Naive B cell (primary cell): ENCODE results near the gene DUSP16. TPM values are rescaled to one million over a fixed set of nuclear protein-coding genes. Genes with fewer than 3 reads are reported as not detected.
"Not testable (repeated sequence)": the region's sequence is repeated elsewhere in the genome, so short reads cannot be mapped to it uniquely, and the experiment has no call there.

Experiments
- ATAC-seq, 2 donors: fragments of 150-1000 bp; cut with Tn5 transposase; 2 replicates each; pipeline ENCODE4 v1.10.0; 2021; ENCODE audit warnings: low read depth in 2 of 2, mild to moderate bottlenecking in 2 of 2, moderate library complexity in 2 of 2
- DNase-seq: peaks from one replicate; pipeline ENCODE4 v3.0.0; 2022
- H3K27ac Mint-ChIP-seq, 6 donors: one replicate each; pipeline ENCODE4 v1.8.0; 2020 to 2022; ENCODE audit warnings: mild to moderate bottlenecking in 6 of 6, mixed read lengths in 6 of 6, moderate library complexity in 5 of 6, inconsistent platforms in 2 of 6
- H3K27me3 Mint-ChIP-seq, 3 donors: one replicate each; pipeline ENCODE4 v1.8.0; 2021 to 2022; ENCODE audit warnings: mixed read lengths in 3 of 3, mild to moderate bottlenecking in 1 of 3
- H3K36me3 Mint-ChIP-seq, 2 donors: one replicate each; pipeline ENCODE4 v1.8.0; 2020 to 2022; ENCODE audit warnings: mixed read lengths in 2 of 2, inconsistent platforms in 1 of 2, mild to moderate bottlenecking in 1 of 2
- H3K4me1 Mint-ChIP-seq, 3 donors: one replicate each; pipeline ENCODE4 v1.8.0; 2020 to 2022; ENCODE audit warnings: mixed read lengths in 3 of 3, inconsistent platforms in 1 of 3, mild to moderate bottlenecking in 1 of 3, moderate library complexity in 1 of 3
- H3K4me3 Mint-ChIP-seq, 8 donors: one replicate each; pipeline ENCODE4 v1.8.0; 2020 to 2022; ENCODE audit warnings: mild to moderate bottlenecking in 8 of 8, mixed read lengths in 8 of 8, moderate library complexity in 8 of 8, inconsistent platforms in 2 of 8
- H3K9me3 Mint-ChIP-seq, 7 donors: one replicate each; pipeline ENCODE4 v1.8.0; 2020 to 2022; ENCODE audit warnings: mixed read lengths in 7 of 7, mild to moderate bottlenecking in 5 of 7, inconsistent platforms in 2 of 7, moderate library complexity in 1 of 7
- polyA plus RNA-seq, 6 donors: library from polyadenylated mRNA; unstranded; fragments of 300-500 nt; fragmentation: Illumina TruSeq; gene quantifications; one replicate each; pipeline ENCODE4 v1.2.3, GENCODE V29; 2021; ENCODE audit warnings: low read depth in 6 of 6

The DUSP16 gene
- polyA plus RNA-seq, 6 donors from 2014 or later, result 0.26 to 0.90 (median 0.36) TPM; not detected in 2

DNA sequence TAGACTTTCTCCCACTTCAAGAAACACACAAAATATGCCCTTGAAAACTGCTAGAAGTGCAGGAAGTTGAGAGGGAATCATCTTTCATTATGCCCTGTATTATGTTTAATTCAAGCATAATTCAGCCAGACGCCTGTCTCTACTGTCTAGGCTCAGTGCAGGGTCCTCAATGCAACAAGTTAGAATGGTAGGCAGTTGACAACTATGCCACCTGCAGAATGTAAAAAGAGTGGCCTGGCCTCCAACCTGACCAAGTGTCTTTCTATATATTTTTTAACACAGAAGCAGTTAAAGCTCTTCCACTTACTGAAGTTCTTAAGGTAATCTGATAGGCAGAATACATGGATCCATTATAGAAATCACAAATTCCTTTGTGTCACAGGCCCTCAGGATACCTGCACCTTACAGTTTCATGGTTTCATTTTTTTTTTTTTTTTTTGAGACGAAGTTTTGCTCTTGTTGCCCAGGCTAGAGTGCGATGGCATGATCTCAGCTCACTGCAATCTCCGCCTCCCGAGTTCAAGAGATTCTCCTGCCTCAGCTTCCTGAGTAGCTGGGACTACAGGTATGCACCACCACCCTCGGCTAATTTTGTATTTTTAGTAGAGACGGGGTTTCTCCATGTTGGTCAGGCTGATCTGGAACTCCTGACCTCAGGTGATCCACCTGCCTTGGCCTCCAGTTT is 60.4 kb downstream of the DUSP16 start:
- not testable (repeated sequence) for H3K4me3 Mint-ChIP-seq, DNase-seq, H3K4me1 Mint-ChIP-seq, H3K36me3 Mint-ChIP-seq, H3K27ac Mint-ChIP-seq, ATAC-seq, H3K9me3 Mint-ChIP-seq, H3K27me3 Mint-ChIP-seq

DNA sequence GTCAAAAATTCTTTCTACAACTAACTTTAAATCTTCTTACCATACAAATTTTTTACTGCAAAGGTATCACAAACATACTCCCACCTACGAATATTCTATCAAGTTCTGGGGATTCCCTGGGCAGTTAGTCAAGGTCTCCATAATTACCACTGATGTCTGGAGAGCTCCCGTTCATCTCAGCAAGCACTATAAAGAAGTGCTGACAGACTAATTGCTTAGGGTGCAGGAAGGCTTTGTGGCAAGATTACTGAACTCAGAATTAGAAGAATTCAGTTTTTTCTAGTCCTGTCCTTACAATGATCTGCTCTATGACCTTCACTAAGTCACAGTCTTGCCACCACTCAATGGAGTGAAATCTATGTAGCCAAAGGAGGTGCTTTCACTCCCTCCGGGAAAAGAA is 61.5 kb downstream of the DUSP16 start:
- Mint-ChIP-seq H3K36me3 (no peaks in the 10 kb centered on the region), H3K27ac (peak overlapping the region in 2 of 6 donors; percentile 25 to 33), H3K9me3 (no peaks in the 10 kb centered on the region), H3K4me3 (no peak overlapping the region), H3K27me3 (peaks cover 0 to 3% (median 0%) of the 10 kb centered on the region in 3 donors), H3K4me1 (no peaks in the 10 kb centered on the region)
- DNase-seq, result no peak
- ATAC-seq, result no peak

GRCh38 chr12:12499909-12500604 is 62.6 kb downstream of the DUSP16 start:
- Mint-ChIP-seq H3K27me3 (no peaks in the 10 kb centered on the region), H3K4me1 (no peaks in the 10 kb centered on the region), H3K27ac (peak overlapping the region in 1 of 6 donors; percentile 2), H3K9me3 (no peaks in the 10 kb centered on the region), H3K4me3 (no peak overlapping the region), H3K36me3 (no peaks in the 10 kb centered on the region)
- DNase-seq (no peak), ATAC-seq (no peak)

GRCh38 chr12:12498210-12498609 is 64.5 kb downstream of the DUSP16 start:
- no peak for ATAC-seq
- no peaks in the 10 kb centered on the region for H3K4me1 Mint-ChIP-seq
- H3K9me3 Mint-ChIP-seq, result no peaks in the 10 kb centered on the region
- no peak for DNase-seq
- no peak overlapping the region for H3K4me3 Mint-ChIP-seq
- no peak overlapping the region for H3K27ac Mint-ChIP-seq
- H3K27me3 Mint-ChIP-seq, result no peaks in the 10 kb centered on the region
- H3K36me3 Mint-ChIP-seq, result no peaks in the 10 kb centered on the region

DNA sequence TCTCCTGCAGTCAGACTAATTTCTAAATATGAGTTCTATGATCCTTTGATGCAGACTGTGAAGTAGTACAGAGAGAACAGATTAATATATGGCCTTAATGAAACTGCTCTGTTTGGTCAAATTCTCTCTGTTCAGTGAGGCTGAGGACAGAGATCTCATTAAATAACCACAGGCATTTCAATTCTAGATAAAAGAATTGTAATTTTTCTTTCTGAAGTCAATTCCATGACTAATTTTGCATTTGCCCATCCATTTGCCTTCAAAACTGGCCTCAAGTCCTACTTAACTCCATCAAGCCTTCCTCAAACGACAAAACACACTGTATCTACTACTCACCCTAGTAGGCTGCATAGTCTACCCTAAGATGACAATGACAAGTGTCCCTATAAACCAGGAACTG is 67.1 kb downstream of the DUSP16 start:
- Mint-ChIP-seq H3K9me3 (no peaks in the 10 kb centered on the region), H3K27ac (no peak overlapping the region), H3K4me1 (no peaks in the 10 kb centered on the region), H3K27me3 (no peaks in the 10 kb centered on the region), H3K36me3 (no peaks in the 10 kb centered on the region), H3K4me3 (no peak overlapping the region)
- ATAC-seq, result no peak
- DNase-seq, result no peak

GRCh38 chr12:12492547-12492946 is 70.1 kb downstream of the DUSP16 start:
- Mint-ChIP-seq H3K27ac (no peak overlapping the region), H3K36me3 (no peaks in the 10 kb centered on the region), H3K9me3 (no peaks in the 10 kb centered on the region)

DNA sequence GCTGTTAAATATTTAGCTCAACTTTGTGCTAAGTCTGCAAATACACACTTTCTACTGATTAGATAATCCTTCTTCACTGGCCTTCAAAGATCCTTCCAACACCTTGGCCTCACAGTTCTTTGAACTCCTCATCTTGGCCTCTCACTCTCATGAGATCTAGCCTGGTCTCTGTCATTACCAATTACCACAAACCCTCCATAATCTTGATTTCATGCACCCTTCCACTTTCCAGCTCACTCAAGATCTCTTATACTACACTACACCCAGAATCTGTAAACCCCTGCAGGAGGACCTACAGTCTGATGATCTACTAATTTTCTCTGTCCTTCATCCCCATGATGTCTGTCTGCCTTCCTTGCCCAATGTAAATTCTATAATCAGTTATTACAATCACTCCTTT is 71.1 kb downstream of the DUSP16 start:
- Mint-ChIP-seq H3K9me3 (no peaks in the 10 kb centered on the region), H3K27ac (no peak overlapping the region), H3K4me3 (no peak overlapping the region), H3K36me3 (no peaks in the 10 kb centered on the region), H3K4me1 (no peaks in the 10 kb centered on the region), H3K27me3 (no peaks in the 10 kb centered on the region)
- no peak for DNase-seq
- ATAC-seq, result no peak

More at GRCh38 chr12:12492547-12492946, 70.1 kb downstream of the DUSP16 start:
- no peaks in the 10 kb centered on the region for H3K4me1 Mint-ChIP-seq
- H3K27me3 Mint-ChIP-seq, result no peaks in the 10 kb centered on the region
- ATAC-seq, result no peak
- H3K4me3 Mint-ChIP-seq, result no peak overlapping the region
- no peak for DNase-seq

DNA sequence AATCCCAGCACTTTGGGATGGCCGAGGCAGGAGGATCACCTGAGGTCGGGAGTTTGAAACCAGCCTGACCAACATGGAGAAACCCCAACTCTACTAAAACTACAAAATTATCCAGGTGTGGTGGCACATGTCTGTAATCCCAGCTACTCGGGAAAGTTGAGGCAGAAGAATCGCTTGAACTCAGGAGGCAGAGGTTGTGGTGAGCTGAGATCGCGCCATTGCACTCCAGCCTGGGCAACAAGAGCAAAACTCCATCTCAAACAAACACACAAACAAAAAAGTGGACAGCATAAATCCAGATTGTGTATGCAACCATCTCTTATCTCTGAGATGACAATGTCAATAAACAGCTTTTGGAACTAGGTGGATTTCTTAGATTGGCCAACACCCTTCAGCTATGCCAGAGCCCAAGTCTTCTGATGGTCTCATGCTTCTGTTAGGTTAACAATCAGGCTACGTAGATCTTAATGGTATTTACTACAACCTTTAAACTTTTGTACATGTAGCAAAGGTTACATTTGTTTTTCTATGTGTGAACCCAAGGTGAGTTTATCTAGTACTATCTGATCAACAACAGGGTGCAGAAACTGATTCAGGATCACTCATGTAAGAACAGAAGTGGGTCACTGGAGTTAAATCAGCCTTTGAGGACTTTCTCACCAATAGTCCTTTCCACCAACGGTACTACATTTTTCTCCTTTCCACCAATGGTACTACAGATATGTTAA is 73.7 kb downstream of the DUSP16 start:
- no peaks in the 10 kb centered on the region for H3K36me3 Mint-ChIP-seq
- ATAC-seq (no peak), DNase-seq (no peak)
- H3K9me3 Mint-ChIP-seq, result no peaks in the 10 kb centered on the region
- H3K27me3 Mint-ChIP-seq, result no peaks in the 10 kb centered on the region
- no peaks in the 10 kb centered on the region for H3K4me1 Mint-ChIP-seq
- peak overlapping the region in 1 of 6 donors; percentile 13 for H3K27ac Mint-ChIP-seq
- H3K4me3 Mint-ChIP-seq, result no peak overlapping the region

DNA sequence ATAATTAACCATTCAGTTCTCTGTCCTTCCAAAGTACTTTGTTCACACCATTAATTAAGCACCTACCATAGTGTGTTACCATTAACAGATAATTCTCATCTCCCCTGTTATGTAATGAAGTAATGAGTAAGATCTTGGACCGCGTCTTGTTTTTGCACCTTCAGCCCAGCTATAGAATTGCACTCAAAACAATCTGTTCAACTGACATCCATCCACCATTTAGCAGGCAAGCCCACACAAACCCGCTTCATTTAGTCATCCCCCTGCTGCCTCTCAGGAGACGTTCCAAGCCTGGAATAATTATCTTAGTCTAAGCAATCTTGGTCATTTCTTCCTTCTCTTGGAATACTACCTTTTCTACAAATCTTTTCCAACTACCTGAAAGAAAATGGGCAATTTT is 74.4 kb downstream of the DUSP16 start:
- Mint-ChIP-seq H3K36me3 (no peaks in the 10 kb centered on the region), H3K27me3 (no peaks in the 10 kb centered on the region), H3K4me3 (no peak overlapping the region), H3K9me3 (no peaks in the 10 kb centered on the region), H3K27ac (peak overlapping the region in 1 of 6 donors; percentile 13), H3K4me1 (peaks cover 2 to 4% (median 4%) of the 10 kb centered on the region in 3 donors)
- DNase-seq, result no peak
- no peak for ATAC-seq

DNA sequence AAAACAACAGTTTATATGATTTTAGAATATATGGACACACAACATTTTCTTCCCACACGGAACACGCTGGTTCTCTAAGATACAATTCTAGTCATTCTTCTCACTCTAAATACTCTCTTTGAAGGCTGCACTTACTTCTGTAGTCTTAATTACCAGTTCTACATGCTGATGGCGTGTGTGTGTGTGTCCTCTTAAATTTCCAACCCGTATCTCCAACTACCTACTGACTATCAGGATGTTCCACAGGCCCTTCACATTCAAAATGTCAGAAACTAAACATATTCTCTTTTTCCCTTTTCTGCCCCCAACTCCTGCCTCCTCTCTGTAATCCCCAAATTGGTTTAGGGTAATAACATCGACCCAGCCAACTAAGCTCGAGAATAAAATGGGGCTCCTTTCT is 75.2 kb downstream of the DUSP16 start:
- no peak for ATAC-seq
- no peaks in the 10 kb centered on the region for H3K9me3 Mint-ChIP-seq
- no peak overlapping the region for H3K4me3 Mint-ChIP-seq

GRCh38 chr12:12486661-12487240 is 75.9 kb downstream of the DUSP16 start:
- ATAC-seq (no peak), DNase-seq (no peak)
- Mint-ChIP-seq H3K27me3 (no peaks in the 10 kb centered on the region), H3K36me3 (no peaks in the 10 kb centered on the region), H3K27ac (peak overlapping the region in 1 of 6 donors; percentile 27), H3K4me3 (no peak overlapping the region), H3K4me1 (peaks cover 11% of the 10 kb centered on the region in 3 donors), H3K9me3 (no peaks in the 10 kb centered on the region)

More for the DNA sequence above, 75.2 kb downstream of the DUSP16 start:
- H3K27ac Mint-ChIP-seq, result peak overlapping the region in 1 of 6 donors; percentile 40
- DNase-seq, result no peak
- no peaks in the 10 kb centered on the region for H3K27me3 Mint-ChIP-seq
- no peaks in the 10 kb centered on the region for H3K36me3 Mint-ChIP-seq
- peaks cover 7 to 11% (median 8%) of the 10 kb centered on the region in 3 donors for H3K4me1 Mint-ChIP-seq

DNA sequence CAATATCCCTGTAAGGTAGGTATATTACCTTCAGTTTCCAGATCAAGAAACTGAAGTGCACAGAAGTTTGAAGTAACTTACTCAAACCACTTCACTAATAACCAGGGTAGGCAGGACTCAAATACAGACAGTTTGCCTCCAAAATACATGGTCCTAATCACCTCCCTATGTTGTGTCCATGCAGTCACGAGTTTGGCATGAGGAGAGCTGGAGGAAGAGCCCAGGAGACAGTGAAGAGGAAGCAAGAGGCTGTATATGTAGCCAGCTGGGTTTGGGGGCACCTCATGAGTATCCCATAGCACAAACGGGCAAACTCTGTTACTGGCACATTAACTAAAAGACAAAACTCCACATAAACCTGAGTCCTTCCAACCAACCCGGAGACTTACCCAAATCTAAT is 79.2 kb downstream of the DUSP16 start:
- ATAC-seq, result no peak
- DNase-seq, result no peak
- Mint-ChIP-seq H3K9me3 (no peaks in the 10 kb centered on the region), H3K27ac (peak overlapping the region in 1 of 6 donors; percentile 76), H3K36me3 (peaks cover 0 to 10% of the 10 kb centered on the region in 2 donors), H3K4me3 (no peak overlapping the region), H3K27me3 (no peaks in the 10 kb centered on the region), H3K4me1 (peaks cover 11% of the 10 kb centered on the region in 3 donors)

- Mint-ChIP-seq H3K4me1 (peaks cover 11% of the 10 kb centered on the region in 3 donors), H3K27ac (peak overlapping the region in 3 of 6 donors; percentile 13 to 47 (median 33)), H3K9me3 (no peaks in the 10 kb centered on the region), H3K36me3 (peaks cover 0 to 11% of the 10 kb centered on the region in 2 donors), H3K4me3 (no peak overlapping the region), H3K27me3 (no peaks in the 10 kb centered on the region)
- DNase-seq, result peak; percentile 3
- ATAC-seq, result peak; percentile 68 to 74
Measured at GRCh38 chr12:12482959-12483358, 79.7 kb downstream of the DUSP16 start.
